K562 (cell line): ENCODE measurements around the gene DRAXIN. TPM values are rescaled to one million over a fixed set of nuclear protein-coding genes. Genes with fewer than 3 reads are reported as not detected.

Source experiments
- CBX1 ChIP-seq: sonication (generic); IDR thresholded peaks from 2 replicates; pipeline ENCODE4 v1.6.1; 2016; ENCODE audit warnings: antibody characterized with exemption, low read depth, mild to moderate bottlenecking
- E4F1 ChIP-seq: fragments of 250-450 bp; sonication (Bioruptor Pico); IDR thresholded peaks from 2 replicates; pipeline ENCODE4 v1.5.0; 2021; ENCODE audit warnings: mild to moderate bottlenecking, borderline replicate concordance
- KLF6 ChIP-seq: fragments of 250-450 bp; sonication (Bioruptor Pico); IDR thresholded peaks from 2 replicates; pipeline ENCODE4 v1.4.0; 2020; ENCODE audit warnings: mild to moderate bottlenecking, moderate library complexity, borderline replicate concordance
- LCOR ChIP-seq: sonication (generic); formaldehyde crosslinking; IDR thresholded peaks from 2 replicates; pipeline ENCODE4 v1.8.0; 2022; ENCODE audit warnings: mild to moderate bottlenecking, missing genetic modification reagents
- MBD2 ChIP-seq: sonication (generic); IDR thresholded peaks from 2 replicates; pipeline ENCODE4 v1.6.1; 2016; ENCODE audit warnings: low read depth, borderline replicate concordance
- PCBP1 ChIP-seq: fragments of 200-400 bp; formaldehyde crosslinking; IDR thresholded peaks from 2 replicates; pipeline ENCODE4 v1.6.1; 2018; ENCODE audit warnings: mild to moderate bottlenecking, low read depth, low read length; ENCODE audit not compliant: poor library complexity, severe bottlenecking
- PHF8 ChIP-seq: fragments of 200-600 bp; sonication (generic); IDR thresholded peaks from 2 replicates; pipeline ENCODE4 v1.6.1; 2012; ENCODE audit warnings: mixed run types, mild to moderate bottlenecking, inconsistent platforms, low read length, moderate library complexity, borderline replicate concordance
- RBM22 ChIP-seq: fragments of 200-400 bp; formaldehyde crosslinking; IDR thresholded peaks from 2 replicates; pipeline ENCODE4 v1.6.1; 2018; ENCODE audit warnings: low read length, low read depth; ENCODE audit not compliant: poor library complexity, severe bottlenecking
- RNF2 ChIP-seq: sonication (generic); IDR thresholded peaks from 2 replicates; pipeline ENCODE4 v1.6.1; 2016
- RNF219 ChIP-seq: fragments of 250-450 bp; sonication (Bioruptor Pico); IDR thresholded peaks from 2 replicates; pipeline ENCODE4 v1.5.0; 2022; ENCODE audit warnings: mild to moderate bottlenecking
- SIN3B ChIP-seq: fragments of 450-650 bp; IDR thresholded peaks from 2 replicates; pipeline ENCODE4 v1.6.1; 2017; ENCODE audit warnings: low read depth, mild to moderate bottlenecking, moderate library complexity
- SMAD3 ChIP-seq: fragments of 450-650 bp; formaldehyde crosslinking; conservative IDR thresholded peaks from 2 replicates; pipeline ENCODE4 v1.4.0; 2020; ENCODE audit warnings: mild to moderate bottlenecking
- TEAD2 ChIP-seq: fragments of 450-650 bp; IDR thresholded peaks from 2 replicates; pipeline ENCODE4 v1.6.1; 2016; ENCODE audit warnings: missing genetic modification characterization, control low read depth, missing compliant biosample characterization
- ZFP1 ChIP-seq: fragments of 450-650 bp; formaldehyde crosslinking; IDR thresholded peaks from 2 replicates; pipeline ENCODE4 v1.4.0; 2020; ENCODE audit warnings: mild to moderate bottlenecking, mixed read lengths
- ZNF318 ChIP-seq, 2 experiments: fragments of 450-650 bp; IDR thresholded peaks; 2 replicates each; pipeline ENCODE4 v1.6.1; 2016; ENCODE audit warnings: mild to moderate bottlenecking in 2 of 2, borderline replicate concordance in 1 of 2, low read depth in 1 of 2, moderate library complexity in 1 of 2
- polyA plus RNA-seq, 8 experiments: library from polyadenylated mRNA; depleted of rRNA in 4 of 8; stranded (reverse) in 5 of 8; unstranded in 3 of 8; fragments of >200 nt; fragmentation: Nextera tagmentation in 2 of 8; fragmentation: Illumina TruSeq in 1 of 8; extraction: Ambion mirVana in 2 of 8; extraction: Trizol in 1 of 8; gene quantifications; 2 replicates each; pipeline versions ENCODE4 v1.2.1 to v1.2.3, GENCODE V29; 2011 to 2014; ENCODE audit warnings: inconsistent platforms in 1 of 8, missing spikeins in 1 of 8
- total RNA-seq, 7 experiments: library from RNA; depleted of rRNA in 6 of 7; stranded (reverse); fragments of >200 nt in 6 of 7; fragmentation: Illumina TruSeq in 2 of 7; extraction: Trizol in 2 of 7; gene quantifications; 2 replicates each; pipeline versions ENCODE4 v1.2.1 to v1.2.3, GENCODE V29; 2011 to 2021; ENCODE audit warnings: low replicate concordance in 1 of 7

The DRAXIN gene
- total and polyA plus RNA-seq, 9 of the 15 experiments (the other 6 are each of a cell fraction or from before 2014, with no cell fraction given) = 0.01 to 0.04 (median 0.01) TPM; not detected in 6

GRCh38 chr1:11749203-11749689, 57.7 kb downstream of the DRAXIN start (continued):
- TF ChIP-seq ZNF318 (IDR thresholded peaks at IDR 0.05; ENCODE audit: borderline replicate concordance in 1 of 2, low read depth in 1 of 2) (no peak), PHF8 (no peak), KLF6 (CRISPR knock-in tag) (peak; percentile 86), CBX1 (no peak), RBM22 (no peak), SIN3B (no peak), RNF2 (0 out of 2 replicates have a peak, but pooled peaks have one; percentile 45), E4F1 (no peak), ZFP1 (CRISPR knock-in tag) (no peak), RNF219 (CRISPR knock-in tag) (no peak), PCBP1 (no peak), TEAD2 (tag) (no peak), MBD2 (no peak), SMAD3 (CRISPR knock-in tag) (no peak), LCOR (CRISPR knock-in tag) (no peak)
